GM19023 (cell line): ENCODE results near the gene EVL.
A peak's percentile ranks its signal among the peaks of the same experiment; 100 is the strongest.
"Not testable (repeated sequence)": the region's sequence is repeated elsewhere in the genome, so short reads cannot be mapped to it uniquely, and the experiment has no call there.

Experiments
- ATAC-seq: cut with Tn5 transposase; IDR thresholded peaks from one replicate; pipeline ENCODE4 v1.9.1; 2021; ENCODE audit warnings: mild to moderate bottlenecking, moderate library complexity; ENCODE audit not compliant: unreplicated experiment

The EVL gene, protein sequence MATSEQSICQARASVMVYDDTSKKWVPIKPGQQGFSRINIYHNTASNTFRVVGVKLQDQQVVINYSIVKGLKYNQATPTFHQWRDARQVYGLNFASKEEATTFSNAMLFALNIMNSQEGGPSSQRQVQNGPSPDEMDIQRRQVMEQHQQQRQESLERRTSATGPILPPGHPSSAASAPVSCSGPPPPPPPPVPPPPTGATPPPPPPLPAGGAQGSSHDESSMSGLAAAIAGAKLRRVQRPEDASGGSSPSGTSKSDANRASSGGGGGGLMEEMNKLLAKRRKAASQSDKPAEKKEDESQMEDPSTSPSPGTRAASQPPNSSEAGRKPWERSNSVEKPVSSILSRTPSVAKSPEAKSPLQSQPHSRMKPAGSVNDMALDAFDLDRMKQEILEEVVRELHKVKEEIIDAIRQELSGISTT

DNA sequence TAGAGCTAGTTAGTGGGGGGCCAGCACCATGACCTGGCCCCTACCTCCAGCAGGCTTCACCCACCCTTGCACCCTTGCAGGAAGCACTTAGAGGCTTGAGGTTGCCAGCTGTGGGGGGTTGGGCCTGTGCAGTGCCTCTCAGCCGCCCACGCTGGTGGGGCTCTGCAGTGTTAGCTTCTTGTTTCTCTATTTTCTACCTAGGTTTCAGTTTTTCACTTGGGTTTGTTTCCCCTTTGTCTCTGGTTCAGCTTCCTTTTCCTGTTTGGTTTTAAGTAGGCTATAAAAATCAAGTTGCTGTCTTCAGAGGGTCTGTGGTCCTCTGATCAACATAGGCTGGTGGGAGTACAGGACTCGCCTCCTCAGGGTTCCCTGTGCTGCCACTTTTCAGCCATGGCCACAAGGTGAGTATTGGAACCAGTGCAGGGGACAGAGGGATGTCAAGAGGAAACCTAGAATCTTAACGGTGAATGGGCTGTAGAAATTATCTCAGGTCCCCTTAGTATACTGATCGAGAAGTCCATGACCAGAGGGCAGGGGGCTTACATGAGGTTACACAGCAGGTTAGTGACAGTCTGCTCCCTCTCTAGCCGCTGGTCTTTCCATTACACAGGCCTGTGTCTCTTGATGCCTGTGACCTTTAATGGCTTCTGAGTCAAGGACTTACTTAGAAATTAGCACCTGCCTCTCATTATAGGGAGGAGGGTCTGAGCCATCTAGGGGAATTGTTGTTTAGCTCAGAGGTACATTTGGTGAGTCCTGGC, at the start of gene EVL:
EVL (plus strand) TSS at position 312 of the 761 bp plus-strand sequence; CDS start at position 391, 79 bp downstream.
- ATAC-seq = peak; percentile 43

DNA sequence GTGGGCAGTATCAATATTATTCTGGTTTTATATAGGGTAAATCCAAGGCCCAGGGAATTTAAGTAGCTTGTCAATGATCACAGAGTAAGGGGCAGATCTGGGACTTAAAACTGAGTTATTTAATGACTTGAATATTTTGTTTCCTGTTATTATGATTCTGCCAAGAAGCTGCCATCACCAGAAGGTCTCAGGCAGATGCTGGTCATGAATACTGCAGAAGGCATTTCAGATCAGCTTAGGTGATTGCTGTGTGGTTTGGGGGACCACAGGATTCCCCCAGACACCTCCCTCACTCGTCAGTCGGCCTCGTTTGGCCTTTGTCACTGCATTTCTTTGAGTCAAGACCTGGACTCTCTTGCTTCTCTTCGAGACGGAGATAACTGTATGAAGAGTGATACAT, 47.7 kb upstream of the EVL start:
- ATAC-seq = no peak

DNA sequence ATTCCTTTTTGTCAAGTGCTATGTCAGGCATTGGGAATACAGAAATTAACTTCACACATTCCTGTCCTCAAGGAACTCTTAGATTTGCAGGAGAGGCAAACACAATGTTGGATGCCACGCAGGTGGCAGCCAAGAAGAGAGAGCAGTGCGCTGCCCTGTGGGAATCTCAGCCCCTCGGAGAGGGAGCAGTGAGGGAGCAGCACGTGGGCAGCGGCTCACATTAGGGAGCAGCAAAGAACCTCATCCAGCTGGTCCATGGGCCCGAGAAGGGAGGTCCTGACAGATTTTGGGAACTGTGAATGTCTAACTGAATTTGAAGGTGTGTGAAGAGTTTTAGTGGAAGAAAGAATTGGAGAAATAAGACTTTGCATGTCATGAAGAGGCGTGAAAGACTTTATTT, 47.2 kb upstream of the EVL start:
- no peak for ATAC-seq

DNA sequence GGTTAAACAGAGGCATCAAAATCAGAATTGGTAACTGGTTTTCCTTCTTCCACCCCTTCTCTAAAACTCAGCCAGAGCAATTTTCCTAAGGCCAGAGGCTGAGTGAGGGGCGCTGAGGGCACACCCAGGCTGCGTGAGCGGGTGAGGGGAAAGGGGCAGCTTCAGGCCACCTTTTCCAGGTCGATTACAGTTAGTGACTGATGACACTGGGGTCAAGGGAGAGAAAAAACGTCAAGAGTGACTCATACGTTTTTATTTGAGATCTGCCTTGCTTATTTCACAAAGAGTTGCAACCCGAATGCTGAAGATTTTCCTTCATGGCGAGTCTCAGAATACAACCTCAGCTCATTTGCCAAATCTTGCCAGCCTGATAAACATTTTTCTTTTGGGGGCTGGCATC, 46.7 kb upstream of the EVL start:
- no peak for ATAC-seq

DNA sequence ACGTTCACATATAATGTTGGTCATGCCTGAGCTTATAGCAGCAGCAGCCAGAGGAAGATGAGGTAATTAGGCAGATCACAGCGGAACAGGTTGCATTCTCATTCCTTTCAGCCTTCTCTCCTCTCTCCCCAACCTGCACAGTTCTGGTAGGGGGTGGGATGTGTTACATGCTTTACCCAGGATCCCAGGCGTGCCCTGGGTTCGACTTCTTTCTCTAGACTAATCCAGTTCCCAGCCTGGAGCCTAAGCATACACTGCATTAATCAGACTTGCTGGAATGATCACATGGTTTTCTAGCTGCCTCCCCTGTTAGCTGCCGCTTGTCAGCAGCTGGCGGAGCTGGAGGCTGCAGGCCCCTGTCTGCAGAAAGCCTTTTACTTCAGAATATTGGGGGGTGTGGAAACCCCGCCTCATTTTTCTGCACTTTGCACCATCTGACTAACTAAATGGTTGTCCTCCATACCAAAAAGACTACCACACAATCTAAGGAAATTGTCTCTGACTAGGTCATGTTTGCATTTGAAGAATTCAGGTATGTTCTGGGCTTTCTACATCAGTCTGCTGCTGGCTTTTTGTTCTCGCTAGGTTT, 46.0 kb upstream of the EVL start:
- no peak for ATAC-seq

DNA sequence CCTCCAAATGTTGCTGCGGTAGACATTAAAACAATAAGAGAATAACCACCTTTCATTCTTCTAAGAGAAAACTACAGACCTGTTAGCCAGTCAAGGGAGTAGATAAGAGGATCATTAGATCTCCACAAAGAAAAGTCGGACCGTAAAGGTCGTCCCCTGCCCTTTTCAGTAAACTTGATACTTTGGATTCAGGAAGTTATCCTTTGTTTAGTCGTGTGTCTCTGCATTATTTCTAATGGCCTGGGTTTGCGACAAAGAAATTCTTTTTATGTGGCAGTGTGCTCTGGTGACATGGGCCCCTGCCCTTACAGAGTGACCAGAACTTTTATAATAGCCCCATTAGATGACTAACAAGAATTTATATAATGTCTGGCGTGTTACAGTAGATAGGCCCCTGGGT, 44.6 kb upstream of the EVL start:
- ATAC-seq = no peak

DNA sequence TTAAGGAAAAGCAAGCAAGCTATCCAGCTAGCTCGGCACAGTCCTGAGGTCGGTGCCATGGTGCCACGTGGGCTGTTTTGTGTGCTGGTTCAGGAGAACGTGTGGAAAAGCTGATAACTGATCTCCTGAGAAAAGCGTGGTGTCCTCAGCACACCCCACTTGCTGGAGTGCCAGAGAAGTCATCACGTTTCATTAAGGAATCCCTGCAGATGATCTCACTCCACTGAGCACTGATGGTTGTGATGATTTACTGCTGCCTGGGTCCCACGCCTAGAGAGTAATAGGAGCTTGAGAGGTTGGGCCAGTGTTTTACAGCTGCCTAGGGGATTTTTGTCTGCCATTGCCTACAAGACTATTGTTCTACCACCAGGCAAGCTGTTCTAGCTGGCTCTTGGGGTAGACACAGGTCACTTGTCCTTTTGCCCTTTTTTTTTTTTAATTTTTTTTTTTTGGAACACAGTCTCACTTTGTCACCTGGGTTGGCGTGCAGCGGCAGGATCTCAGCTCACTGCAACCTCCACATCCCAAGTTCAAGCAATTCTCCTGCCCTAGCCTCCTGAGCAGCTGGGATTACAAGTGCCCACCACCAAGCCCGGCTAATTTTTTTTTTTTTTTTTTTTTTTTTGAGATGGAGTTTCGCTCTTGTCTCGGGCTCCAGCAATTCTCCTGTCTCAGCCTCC, 42.3 kb upstream of the EVL start:
- ATAC-seq = no peak

DNA sequence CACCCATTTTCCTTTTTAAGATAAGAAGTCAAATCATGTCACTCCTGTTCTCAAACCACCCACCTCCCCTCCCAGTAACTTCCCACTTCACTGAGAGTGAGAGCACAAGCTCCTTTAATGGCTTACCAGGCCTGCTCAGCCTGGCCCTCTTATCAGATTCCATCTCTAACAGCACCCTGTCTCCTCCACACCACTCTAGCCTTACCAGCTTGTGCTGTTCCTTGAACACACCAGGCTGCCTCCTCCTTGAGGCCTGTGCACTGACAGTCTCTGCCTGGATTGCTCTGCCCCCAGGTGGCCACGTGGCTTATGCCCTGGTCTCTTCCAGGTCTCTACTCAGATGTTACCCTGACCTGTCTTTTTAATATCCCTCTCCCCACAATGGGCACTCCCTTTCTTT, 40.1 kb upstream of the EVL start:
- ATAC-seq = no peak

DNA sequence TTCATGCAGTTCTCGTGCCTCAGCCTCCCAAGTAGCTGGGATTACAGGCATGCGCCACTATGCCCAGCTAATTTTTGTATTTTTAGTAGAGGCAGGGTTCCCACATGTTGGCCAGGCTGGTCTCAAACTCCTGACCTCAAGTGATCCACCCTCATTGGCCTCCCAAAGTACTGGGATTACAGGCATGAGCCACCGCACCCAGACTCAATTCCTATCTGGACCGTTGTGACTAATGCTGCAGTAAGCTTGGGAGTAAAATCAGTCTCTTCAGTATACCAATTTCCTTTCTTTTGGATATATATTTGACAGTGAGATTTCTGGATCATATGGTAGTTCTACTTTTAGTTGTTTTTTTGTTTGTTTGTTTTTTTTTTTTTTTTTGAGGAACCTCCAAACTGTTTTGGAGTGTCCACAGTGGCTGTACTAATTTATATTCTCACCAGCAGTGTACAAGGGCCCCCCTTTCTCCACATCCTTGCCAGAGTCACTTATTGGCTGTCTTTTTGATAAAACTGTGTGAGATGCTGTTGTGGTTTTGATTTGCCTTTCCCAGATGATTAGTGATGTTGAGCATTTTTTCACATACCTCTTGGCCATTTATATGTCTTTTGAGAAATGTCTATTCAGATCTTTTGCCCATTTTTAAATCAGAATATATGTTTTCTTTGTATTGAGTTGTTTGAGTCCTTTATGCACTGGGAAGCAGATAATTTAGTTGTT, 37.3 kb upstream of the EVL start:
- ATAC-seq = no peak

DNA sequence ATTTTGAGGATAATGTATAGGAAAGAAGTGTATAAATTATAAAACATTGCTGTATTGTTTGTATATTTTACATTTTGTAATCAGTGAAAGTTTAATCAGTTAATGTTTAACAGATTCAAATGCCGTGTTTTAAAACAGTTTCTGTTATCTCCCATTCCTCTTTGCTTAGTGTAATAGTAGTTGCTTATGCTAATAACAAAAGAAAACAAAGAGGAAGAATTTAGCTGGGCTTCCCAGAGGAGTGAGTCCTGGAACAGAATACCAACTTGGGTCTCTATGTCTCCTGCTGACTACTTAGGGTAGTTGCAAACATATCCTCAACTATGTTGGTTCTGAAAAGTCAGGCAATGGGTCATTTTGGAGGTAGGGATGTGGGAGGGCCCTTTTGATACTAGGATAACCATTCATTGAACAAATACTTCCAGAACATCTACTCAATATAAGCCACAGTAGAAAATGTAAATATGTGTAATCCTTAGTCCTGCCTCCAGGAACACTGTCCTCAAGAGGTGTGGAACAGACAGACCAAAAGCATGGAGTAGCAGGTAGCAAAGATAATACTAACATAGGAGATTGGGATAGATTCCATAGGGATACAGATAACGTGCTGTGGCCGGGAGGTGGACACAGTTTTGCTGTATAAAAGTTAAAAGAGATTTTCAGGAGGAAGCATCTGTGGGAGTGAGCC, 36.1 kb upstream of the EVL start:
- ATAC-seq = no peak

DNA sequence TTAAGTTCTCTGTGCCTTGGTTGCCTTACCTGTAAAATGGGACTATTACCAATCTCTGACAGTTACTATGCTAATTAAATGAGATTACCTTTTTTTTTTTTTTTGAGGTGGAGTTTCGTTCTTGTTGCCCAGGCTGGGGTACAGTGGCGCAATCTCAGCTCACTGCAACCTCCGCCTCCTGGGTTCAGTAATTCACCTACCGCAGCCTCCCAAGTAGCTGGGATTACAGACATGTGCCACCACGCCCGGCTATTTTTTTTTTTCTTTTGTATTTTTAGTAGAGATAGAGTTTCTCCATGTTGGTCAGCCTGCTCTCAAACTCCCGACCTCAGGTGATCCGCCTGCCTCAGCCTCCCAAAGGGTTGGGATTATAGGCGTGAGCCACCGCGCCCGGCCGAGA, 35.2 kb upstream of the EVL start:
- ATAC-seq = not testable (repeated sequence)

DNA sequence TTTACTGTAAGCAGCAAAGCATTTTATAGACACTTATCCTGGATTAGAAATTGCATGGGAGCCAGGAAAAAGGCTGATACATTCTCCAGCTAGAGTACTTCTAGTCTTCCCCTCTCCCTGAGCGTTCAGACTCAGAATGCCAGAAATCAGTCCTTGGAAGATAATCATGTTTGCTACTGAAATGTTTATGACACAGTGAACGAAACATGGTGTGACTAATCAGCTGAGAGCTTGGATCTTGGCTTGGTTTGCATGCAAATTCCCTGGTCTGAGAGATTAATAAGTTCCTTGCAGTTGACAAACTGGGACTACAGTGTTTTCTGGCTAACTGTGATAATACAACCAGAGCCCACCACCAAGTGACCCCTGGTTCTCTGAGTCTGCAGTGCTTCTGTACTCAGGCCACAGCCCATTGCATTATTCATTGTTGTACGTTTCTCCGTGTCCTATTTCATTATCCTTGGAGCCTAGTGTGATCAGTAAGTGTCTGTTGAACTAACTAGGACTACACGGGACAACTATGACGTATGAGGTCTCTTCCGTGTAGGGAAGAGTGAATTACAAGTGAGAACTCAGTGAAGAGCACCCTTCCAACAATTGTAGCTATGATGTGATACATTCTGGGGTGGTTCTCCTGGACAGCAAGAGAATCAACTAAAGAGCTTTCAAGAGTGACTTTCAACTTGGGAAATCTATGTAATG, 34.6 kb upstream of the EVL start:
- ATAC-seq = no peak

DNA sequence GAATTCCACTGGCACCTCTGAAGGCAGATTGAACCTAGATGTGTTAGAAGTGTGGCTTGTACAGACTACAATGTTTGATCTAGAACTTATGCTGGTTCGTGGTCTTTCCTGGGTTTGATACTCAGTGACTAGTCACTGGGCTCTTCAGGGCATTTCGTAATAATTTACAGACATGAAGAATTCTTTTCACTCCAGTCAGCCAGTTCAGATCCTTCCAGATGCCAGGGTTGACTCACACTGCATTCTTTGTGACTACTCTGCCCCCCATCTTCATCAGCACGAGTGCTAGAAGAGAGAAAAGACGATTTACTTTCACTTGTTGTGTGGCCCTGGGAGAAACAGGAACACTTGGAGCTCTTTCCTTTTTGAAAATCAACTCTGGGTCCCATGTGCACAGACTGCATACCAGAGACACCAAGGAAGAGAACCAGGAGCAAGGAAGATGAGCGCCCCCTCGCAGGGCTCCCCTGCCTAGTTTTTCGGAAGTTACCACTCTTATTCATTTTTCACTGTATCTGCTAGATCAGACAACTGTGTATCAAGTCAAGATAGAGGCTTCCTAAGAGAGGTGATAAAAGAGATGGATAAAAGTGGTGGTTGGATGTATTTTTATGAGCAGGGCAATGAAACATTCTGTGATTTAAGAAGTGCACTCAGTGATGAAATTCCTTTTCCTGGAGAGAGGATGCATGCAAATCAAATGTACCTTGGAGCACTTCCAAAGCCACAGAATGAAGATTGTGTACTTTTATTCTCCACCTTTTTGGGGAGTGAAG, 33.5 kb upstream of the EVL start:
- ATAC-seq = no peak

DNA sequence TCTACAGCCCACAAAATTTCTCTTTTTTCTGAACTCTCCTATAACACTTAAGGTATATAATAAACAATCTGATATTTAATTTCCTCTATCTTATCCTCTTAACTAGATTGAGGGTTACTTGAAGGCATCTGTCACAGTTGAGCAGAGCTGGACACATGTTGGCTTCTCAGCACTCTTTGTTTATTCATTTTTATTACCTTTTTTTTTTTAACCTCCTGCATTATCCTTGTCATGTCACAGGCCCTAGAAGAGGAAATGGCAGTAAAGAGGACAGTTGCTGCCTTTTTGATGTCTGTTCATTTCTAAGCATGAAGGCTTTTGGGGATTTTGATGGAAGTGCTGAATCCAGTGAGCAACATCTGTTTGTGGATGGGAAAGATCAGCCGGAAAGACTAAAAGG, 32.5 kb upstream of the EVL start:
- no peak for ATAC-seq

DNA sequence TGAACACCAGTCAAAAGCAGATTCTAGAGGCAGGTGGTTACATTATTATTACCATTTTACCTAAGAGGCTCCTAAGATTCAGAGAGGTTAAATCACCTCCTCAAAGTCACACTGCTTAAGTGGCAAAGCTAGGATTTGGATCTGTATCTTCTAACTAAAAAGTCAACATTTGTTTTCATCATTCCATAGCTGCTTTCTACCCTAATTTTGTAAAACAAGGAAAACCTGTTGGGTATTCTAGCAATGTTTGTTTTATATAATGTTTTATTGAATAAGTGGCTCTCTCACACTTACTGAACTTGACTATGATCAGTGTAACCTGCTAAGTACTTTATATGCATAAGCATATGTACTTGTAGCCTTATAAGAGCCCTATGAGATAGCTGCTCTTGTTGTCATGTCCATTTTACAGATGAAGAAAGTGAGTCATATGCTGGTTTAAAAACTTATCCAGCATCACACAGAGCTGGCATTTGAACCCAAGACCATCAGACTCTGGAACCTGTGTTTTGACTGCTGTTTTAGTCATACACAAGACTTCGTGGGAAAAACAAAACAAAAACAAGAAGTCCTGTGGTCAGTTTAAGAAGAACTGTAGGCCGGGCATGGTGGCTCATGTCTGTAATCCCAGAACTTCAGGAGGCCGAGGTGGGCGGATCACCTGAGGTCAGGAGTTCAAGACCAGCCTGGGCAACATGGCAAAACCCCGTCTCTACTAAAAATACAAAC, 31.7 kb upstream of the EVL start:
- ATAC-seq = no peak

DNA sequence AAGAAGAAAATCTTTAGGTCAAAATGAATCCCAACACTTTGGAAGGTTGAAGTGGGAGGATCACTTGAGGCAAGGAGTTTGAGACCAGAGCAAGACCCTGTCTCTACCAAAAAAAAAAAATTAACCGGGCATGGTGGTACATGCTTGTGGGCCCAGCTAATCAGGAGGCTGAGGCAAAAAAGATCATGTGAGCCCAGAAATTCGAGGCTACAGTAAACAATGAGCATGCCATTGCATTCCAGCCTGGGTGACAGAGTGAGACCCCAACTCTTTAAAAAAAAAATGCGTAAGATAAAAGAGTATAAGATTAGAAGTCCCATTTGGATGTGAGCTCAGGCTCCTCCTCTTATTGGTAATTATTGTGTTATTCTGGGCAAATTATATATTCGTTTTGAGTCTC, 30.8 kb upstream of the EVL start:
- no peak for ATAC-seq

DNA sequence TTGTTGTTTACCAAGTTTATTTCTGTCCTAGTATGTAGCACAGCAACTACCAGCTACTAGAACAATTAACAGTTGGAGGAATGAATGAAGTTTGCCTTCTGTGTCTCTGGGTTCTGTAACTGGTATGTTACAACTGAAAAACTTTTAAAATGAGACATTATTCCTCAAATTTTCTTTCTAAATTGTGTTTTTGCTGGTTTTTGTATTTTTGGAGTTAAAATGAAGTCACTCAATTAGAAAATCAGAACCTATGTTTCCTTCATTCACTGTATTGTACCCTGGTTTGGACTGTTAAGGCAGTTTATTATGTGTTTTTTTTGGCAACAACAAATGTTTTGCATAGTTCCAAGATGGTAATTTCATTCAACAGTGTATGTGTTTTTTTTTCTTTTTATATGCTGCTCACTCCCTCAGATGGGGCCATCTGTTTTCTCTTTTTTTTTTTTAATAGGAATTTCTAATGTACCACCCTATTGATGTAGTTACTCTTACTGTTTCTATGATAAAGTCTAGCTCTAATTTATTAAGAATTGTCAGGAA, 30.2 kb upstream of the EVL start:
- ATAC-seq = no peak

DNA sequence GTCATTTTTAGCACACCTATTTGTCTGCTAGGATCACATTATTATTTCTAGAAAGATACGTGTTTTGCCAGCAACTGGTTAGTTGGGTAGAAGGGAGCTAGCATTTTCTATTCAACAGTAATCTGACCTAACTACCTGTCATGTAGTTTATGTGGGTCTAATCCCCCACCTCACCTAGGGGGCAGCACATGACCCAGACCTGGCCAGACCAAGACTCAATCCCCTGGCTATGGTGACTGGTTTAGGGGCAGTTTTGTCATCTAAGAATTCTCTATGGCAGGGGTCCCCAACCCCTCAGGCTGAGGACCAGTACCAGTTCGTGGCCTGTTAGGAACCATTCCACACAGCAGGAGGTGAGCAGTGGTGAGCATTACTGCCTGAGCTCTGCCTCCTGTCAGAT, 29.5 kb upstream of the EVL start:
- ATAC-seq = no peak
